ENCODE results near the gene RNF213. TPM values are rescaled to one million over a fixed set of nuclear protein-coding genes. Genes with fewer than 3 reads are reported as not detected.

RNF213 gene
- total RNA-seq, 2 experiments from 2014 or later: 597 to 1,208 TPM

- DNase-seq (no peak), ATAC-seq (no peak)
- Mint-ChIP-seq H3K27ac (no peak overlapping the region), H3K27me3 (no peaks in the 10 kb centered on the region), H3K36me3 (no peaks in the 10 kb centered on the region), H3K9me3 (ENCODE audit: low read depth) (no peaks in the 10 kb centered on the region), H3K4me1 (peaks cover 20% of the 10 kb centered on the region), H3K4me3 (no peak overlapping the region)
- CTCF ChIA-PET: interaction anchor here (0.6 to 4.7 kb wide), 8 partner anchors 143 to 564 kb away, joined by 3 to 29 read pairs (median 5); no protein-coding TSS in a partner anchor
Observed at GRCh38 chr17:80424878-80425765, 164.5 kb downstream of the RNF213 start.

DNA sequence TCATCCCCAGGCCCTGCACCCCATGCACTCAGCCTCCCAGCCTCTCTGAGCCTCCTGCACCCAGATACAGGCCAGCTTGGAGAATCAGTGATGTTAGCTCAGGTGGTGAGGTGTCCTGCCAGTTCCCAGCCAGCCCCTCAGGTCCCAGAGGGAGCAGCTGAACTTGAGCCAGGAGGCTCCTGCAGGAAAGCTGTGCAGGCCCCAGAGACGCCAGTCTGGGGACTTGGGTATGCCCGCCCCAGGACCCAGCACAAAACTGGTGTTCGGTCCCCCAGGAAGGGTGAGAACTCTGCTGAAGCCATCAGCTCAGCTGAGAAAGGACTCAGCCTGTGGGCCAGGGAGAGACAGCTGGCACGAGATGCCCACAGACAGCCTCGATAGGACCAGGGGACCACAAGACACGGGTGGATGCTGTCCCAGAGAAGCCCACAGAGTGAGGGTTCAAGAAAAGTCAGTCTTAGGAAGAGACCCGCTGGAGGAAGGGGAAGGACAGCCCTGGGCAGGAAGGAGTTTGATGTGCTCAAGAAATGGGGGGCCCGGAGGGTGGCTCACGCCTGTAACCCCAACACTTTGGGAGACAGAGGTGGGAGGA lies 165.3 kb downstream of the RNF213 start:
- H3K36me3 Mint-ChIP-seq: no peaks in the 10 kb centered on the region
- H3K27me3 Mint-ChIP-seq: no peaks in the 10 kb centered on the region
- CTCF ChIA-PET: interaction anchor here (0.9 to 4.7 kb wide), 10 partner anchors 150 to 676 kb away, joined by 3 to 29 read pairs (median 12); no protein-coding TSS in a partner anchor
- peaks cover 20% of the 10 kb centered on the region for H3K4me1 Mint-ChIP-seq
- no peaks in the 10 kb centered on the region for H3K9me3 Mint-ChIP-seq (ENCODE audit: low read depth)
- no peak overlapping the region for H3K27ac Mint-ChIP-seq
- no peak overlapping the region for H3K4me3 Mint-ChIP-seq
- ATAC-seq (no peak), DNase-seq (no peak)

- H3K4me3 Mint-ChIP-seq: no peak overlapping the region
- DNase-seq (peak; percentile 88), ATAC-seq (peak; percentile 95)
- CTCF ChIA-PET: interaction anchor here (0.5 to 4.7 kb wide), 60 partner anchors 9 to 812 kb away, joined by 3 to 29 read pairs (median 4); partner anchors contain the start of genes CHMP6, NDUFAF8, RPTOR and TEPSIN
- no peaks in the 10 kb centered on the region for H3K9me3 Mint-ChIP-seq (ENCODE audit: low read depth)
- no peak overlapping the region for H3K27ac Mint-ChIP-seq
- H3K36me3 Mint-ChIP-seq: no peaks in the 10 kb centered on the region
- peaks cover 20% of the 10 kb centered on the region for H3K4me1 Mint-ChIP-seq
- H3K27me3 Mint-ChIP-seq: no peaks in the 10 kb centered on the region
Observed at GRCh38 chr17:80426671-80427326, 166.1 kb downstream of the RNF213 start.

GRCh38 chr17:80427366-80428282 lies 167.0 kb downstream of the RNF213 start:
- H3K4me3 Mint-ChIP-seq: no peak overlapping the region
- no peak for ATAC-seq
- H3K9me3 Mint-ChIP-seq (ENCODE audit: low read depth): no peaks in the 10 kb centered on the region
- H3K27me3 Mint-ChIP-seq: no peaks in the 10 kb centered on the region
- CTCF ChIA-PET: interaction anchor here (0.5 to 4.7 kb wide), 60 partner anchors 9 to 811 kb away, joined by 3 to 29 read pairs (median 4); partner anchors contain the start of genes CHMP6, NDUFAF8, RPTOR and TEPSIN
- H3K27ac Mint-ChIP-seq: no peak overlapping the region
- peaks cover 20% of the 10 kb centered on the region for H3K4me1 Mint-ChIP-seq
- no peaks in the 10 kb centered on the region for H3K36me3 Mint-ChIP-seq
- no peak for DNase-seq

GRCh38 chr17:80428363-80428762 lies 167.7 kb downstream of the RNF213 start:
- Mint-ChIP-seq H3K4me1 (peaks cover 20% of the 10 kb centered on the region), H3K27ac (no peak overlapping the region), H3K9me3 (ENCODE audit: low read depth) (no peaks in the 10 kb centered on the region), H3K4me3 (no peak overlapping the region), H3K36me3 (no peaks in the 10 kb centered on the region), H3K27me3 (no peaks in the 10 kb centered on the region)
- CTCF ChIA-PET: interaction anchor here (1.5 to 4.7 kb wide), 7 partner anchors 14 to 587 kb away, joined by 3 to 29 read pairs (median 19); no protein-coding TSS in a partner anchor
- DNase-seq (no peak), ATAC-seq (no peak)

- DNase-seq (no peak), ATAC-seq (no peak)
- Mint-ChIP-seq H3K9me3 (ENCODE audit: low read depth) (no peaks in the 10 kb centered on the region), H3K27ac (no peak overlapping the region), H3K4me1 (peaks cover 19% of the 10 kb centered on the region), H3K27me3 (no peaks in the 10 kb centered on the region), H3K4me3 (no peak overlapping the region), H3K36me3 (no peaks in the 10 kb centered on the region)
- CTCF ChIA-PET: interaction anchor here (2.9 to 4.7 kb wide), 4 partner anchors 147 to 560 kb away, joined by 18 to 25 read pairs (median 21); no protein-coding TSS in a partner anchor
Observed at GRCh38 chr17:80428796-80429195, 168.1 kb downstream of the RNF213 start.

GRCh38 chr17:80429356-80430275 lies 169.0 kb downstream of the RNF213 start:
- Mint-ChIP-seq H3K9me3 (ENCODE audit: low read depth) (no peaks in the 10 kb centered on the region), H3K27ac (no peak overlapping the region), H3K4me3 (no peak overlapping the region), H3K4me1 (peaks cover 12% of the 10 kb centered on the region), H3K27me3 (no peaks in the 10 kb centered on the region), H3K36me3 (no peaks in the 10 kb centered on the region)
- no peak for DNase-seq
- CTCF ChIA-PET: no interaction called here
- ATAC-seq: no peak

DNA sequence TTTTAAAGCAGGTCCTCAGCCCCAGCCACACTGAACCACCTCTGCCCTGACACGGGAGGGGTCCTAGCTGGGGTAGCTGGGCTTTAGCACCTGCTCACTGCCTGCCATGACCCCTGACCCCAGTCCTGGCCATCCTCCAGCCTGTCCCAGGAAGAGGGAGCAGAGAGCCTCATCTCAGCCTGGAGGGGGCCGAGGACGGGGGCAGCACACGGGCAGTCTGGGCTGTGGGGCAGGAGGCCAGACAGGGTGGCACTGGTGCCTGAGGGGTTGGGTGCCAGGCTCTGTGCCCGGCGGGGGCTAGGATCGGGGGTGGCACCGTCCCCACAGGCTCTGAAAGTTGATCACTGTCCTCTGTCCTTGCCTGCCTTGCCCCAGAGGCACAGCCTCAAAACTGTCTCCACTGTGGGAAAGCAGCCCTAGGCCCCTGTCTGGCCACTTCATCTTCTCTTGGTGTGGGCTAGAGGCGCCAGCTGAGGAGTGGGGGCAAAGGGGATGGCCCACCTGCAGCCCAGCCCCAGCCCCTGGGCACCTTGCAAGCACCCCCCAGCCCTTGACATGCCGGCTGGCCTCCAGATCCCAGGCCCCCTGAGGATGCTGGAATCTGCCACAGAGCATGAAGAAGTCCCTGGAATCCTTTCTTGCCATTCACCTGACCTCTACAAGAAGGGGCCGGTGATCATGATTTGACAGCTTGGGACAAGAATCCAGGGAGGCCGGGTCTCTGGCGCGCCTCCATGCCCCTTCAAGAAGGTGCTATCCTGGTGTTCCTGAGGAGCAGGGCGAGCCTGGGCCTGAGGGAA lies 170.0 kb downstream of the RNF213 start:
- DNase-seq (no peak), ATAC-seq (no peak)
- no peak overlapping the region for H3K4me3 Mint-ChIP-seq
- CTCF ChIA-PET: no interaction called here
- H3K27ac Mint-ChIP-seq: no peak overlapping the region
- H3K4me1 Mint-ChIP-seq: peaks cover 12% of the 10 kb centered on the region
- H3K27me3 Mint-ChIP-seq: no peaks in the 10 kb centered on the region
- no peaks in the 10 kb centered on the region for H3K36me3 Mint-ChIP-seq
- no peaks in the 10 kb centered on the region for H3K9me3 Mint-ChIP-seq (ENCODE audit: low read depth)

GRCh38 chr17:80431246-80432195 lies 170.9 kb downstream of the RNF213 start:
- no peak for DNase-seq
- peaks cover 6% of the 10 kb centered on the region for H3K4me1 Mint-ChIP-seq

GRCh38 chr17:80432350-80432955 lies 171.8 kb downstream of the RNF213 start:
- H3K4me3 Mint-ChIP-seq: no peak overlapping the region
- H3K4me1 Mint-ChIP-seq: no peaks in the 10 kb centered on the region
- H3K27ac Mint-ChIP-seq: no peak overlapping the region
- CTCF ChIA-PET: interaction anchor here (1.2 kb wide), 1 partner anchor 43 kb away, joined by 3 read pairs; no protein-coding TSS in a partner anchor
- H3K9me3 Mint-ChIP-seq (ENCODE audit: low read depth): no peaks in the 10 kb centered on the region
- H3K36me3 Mint-ChIP-seq: no peaks in the 10 kb centered on the region
- DNase-seq (no peak), ATAC-seq (no peak)
- no peaks in the 10 kb centered on the region for H3K27me3 Mint-ChIP-seq

More at GRCh38 chr17:80431246-80432195, 170.9 kb downstream of the RNF213 start:
- no peak overlapping the region for H3K4me3 Mint-ChIP-seq
- ATAC-seq: no peak
- CTCF ChIA-PET: interaction anchor here (1.0 to 1.2 kb wide), 2 partner anchors 44 to 144 kb away, joined by 3 to 4 read pairs; no protein-coding TSS in a partner anchor
- H3K9me3 Mint-ChIP-seq (ENCODE audit: low read depth): no peaks in the 10 kb centered on the region
- H3K36me3 Mint-ChIP-seq: no peaks in the 10 kb centered on the region
- H3K27me3 Mint-ChIP-seq: no peaks in the 10 kb centered on the region
- H3K27ac Mint-ChIP-seq: no peak overlapping the region
